GM21529 (cell line): ENCODE results near the gene RBM38.

Experiments used
- ATAC-seq: cut with Tn5 transposase; IDR thresholded peaks from one replicate; pipeline ENCODE4 v1.9.1; 2021; ENCODE audit not compliant: unreplicated experiment

The RBM38 gene

GRCh38 chr20:57374343-57374930 is 16.8 kb upstream of the RBM38 start:
- ATAC-seq, result no peak

- no peak for ATAC-seq
Observed at GRCh38 chr20:57374931-57375651, 16.1 kb upstream of the RBM38 start.

- ATAC-seq, result no peak
Observed at GRCh38 chr20:57375652-57376230, 15.5 kb upstream of the RBM38 start.

- no peak for ATAC-seq
Observed at GRCh38 chr20:57377350-57377749, 13.8 kb upstream of the RBM38 start.

- ATAC-seq, result no peak
Observed at GRCh38 chr20:57378107-57378506, 13.1 kb upstream of the RBM38 start.

GRCh38 chr20:57378646-57379262 is 12.4 kb upstream of the RBM38 start:
- ATAC-seq, result no peak

- ATAC-seq, result no peak
Observed at GRCh38 chr20:57379263-57379647, 11.9 kb upstream of the RBM38 start.

GRCh38 chr20:57380081-57380750 is 11.0 kb upstream of the RBM38 start:
- no peak for ATAC-seq

- peak; percentile 58 for ATAC-seq
Observed at GRCh38 chr20:57381596-57382503, 9.3 kb upstream of the RBM38 start.

- no peak for ATAC-seq
Observed at GRCh38 chr20:57382516-57382915, 8.7 kb upstream of the RBM38 start.

GRCh38 chr20:57383447-57384347 is 7.5 kb upstream of the RBM38 start:
- ATAC-seq, result no peak

- ATAC-seq, result no peak
Observed at GRCh38 chr20:57384486-57384885, 6.7 kb upstream of the RBM38 start.

- ATAC-seq, result no peak
Observed at GRCh38 chr20:57384953-57385761, 6.0 kb upstream of the RBM38 start.

GRCh38 chr20:57385940-57386339 is 5.3 kb upstream of the RBM38 start:
- ATAC-seq, result no peak

GRCh38 chr20:57386762-57387161 is 4.4 kb upstream of the RBM38 start:
- ATAC-seq, result no peak

GRCh38 chr20:57387463-57387862 is 3.7 kb upstream of the RBM38 start:
- ATAC-seq, result no peak

GRCh38 chr20:57387945-57388371 is 3.2 kb upstream of the RBM38 start:
- ATAC-seq, result no peak

GRCh38 chr20:57388953-57389694 is 2.1 kb upstream of the RBM38 start:
- peak; percentile 19 for ATAC-seq
